Astrocyte of the hippocampus (primary cell): ENCODE measurements around the gene CHD5.

Source experiments
- DNase-seq: peaks from one replicate; pipeline ENCODE4 v3.0.0; 2011; ENCODE audit warnings: low read depth, low spot score

CHD5 gene

GRCh38 chr1:6154525-6155319, 25.4 kb downstream of the CHD5 start:
- DNase-seq, result no peak

- DNase-seq, result no peak
Measured at GRCh38 chr1:6152882-6153281, 27.2 kb downstream of the CHD5 start.

- no peak for DNase-seq
Measured at GRCh38 chr1:6152181-6152580, 27.9 kb downstream of the CHD5 start.

GRCh38 chr1:6151291-6151822, 28.8 kb downstream of the CHD5 start:
- DNase-seq, result no peak

GRCh38 chr1:6150006-6150938, 29.8 kb downstream of the CHD5 start:
- no peak for DNase-seq

GRCh38 chr1:6149597-6149996, 30.5 kb downstream of the CHD5 start:
- DNase-seq, result no peak

GRCh38 chr1:6148497-6149241, 31.5 kb downstream of the CHD5 start:
- DNase-seq, result peak; percentile 57

GRCh38 chr1:6145864-6146410, 34.2 kb downstream of the CHD5 start:
- no peak for DNase-seq

- no peak for DNase-seq
Measured at GRCh38 chr1:6145396-6145750, 34.7 kb downstream of the CHD5 start.

GRCh38 chr1:6144647-6145395, 35.3 kb downstream of the CHD5 start:
- no peak for DNase-seq

GRCh38 chr1:6144175-6144574, 35.9 kb downstream of the CHD5 start:
- DNase-seq, result no peak

GRCh38 chr1:6143395-6143794, 36.7 kb downstream of the CHD5 start:
- no peak for DNase-seq

- no peak for DNase-seq
Measured at GRCh38 chr1:6142734-6143133, 37.4 kb downstream of the CHD5 start.

GRCh38 chr1:6142036-6142621, 38.0 kb downstream of the CHD5 start:
- DNase-seq, result no peak

- no peak for DNase-seq
Measured at GRCh38 chr1:6141592-6141991, 38.5 kb downstream of the CHD5 start.

- no peak for DNase-seq
Measured at GRCh38 chr1:6140413-6140812, 39.7 kb downstream of the CHD5 start.

- no peak for DNase-seq
Measured at GRCh38 chr1:6137758-6138157, 42.4 kb downstream of the CHD5 start.

GRCh38 chr1:6136516-6137220, 43.5 kb downstream of the CHD5 start:
- DNase-seq, result no peak

- no peak for DNase-seq
Measured at GRCh38 chr1:6134741-6135510, 45.2 kb downstream of the CHD5 start.
